Left ventricle myocardium inferior (tissue), 1 donor: Measurements from ENCODE around the gene CD81. TPM values are rescaled to one million over a fixed set of nuclear protein-coding genes. Genes with fewer than 3 reads are reported as not detected.

Source experiments
- DNase-seq: peaks from one replicate; pipeline ENCODE4 v3.0.0-alpha.2; 2020
- H3K27ac ChIP-seq: fragments of 200-600 bp; replicated peaks from 2 replicates; pipeline ENCODE4 v1.8.0; 2021
- H3K27me3 ChIP-seq: fragments of 200-600 bp; 2 replicates; pipeline ENCODE4 v1.8.0; 2021; ENCODE audit warnings: low read depth
- H3K36me3 ChIP-seq: fragments of 200-600 bp; 2 replicates; pipeline ENCODE4 v1.8.0; 2021
- H3K4me1 ChIP-seq: fragments of 200-600 bp; 2 replicates; pipeline ENCODE4 v1.8.0; 2021
- H3K4me3 ChIP-seq: fragments of 200-600 bp; 2 replicates; pipeline ENCODE4 v1.8.0; 2021; ENCODE audit warnings: mild to moderate bottlenecking, moderate library complexity
- H3K9me3 ChIP-seq: fragments of 200-600 bp; replicated peaks from 2 replicates; pipeline ENCODE4 v1.8.0; 2021
- CTCF ChIP-seq: fragments of 200-600 bp; IDR thresholded peaks from 2 replicates; pipeline ENCODE4 v1.8.0; 2021; ENCODE audit warnings: antibody characterized with exemption, mild to moderate bottlenecking, borderline replicate concordance
- intact Hi-C: fragments of 100-400 bp; cut with micrococcal nuclease; formaldehyde crosslinking; loops from one replicate; pipeline ENCODE4 v1.11.0; 2022
- total RNA-seq: library from RNA; stranded (reverse); fragmentation: NEBNext Ultra II Directional; extraction: Animal tissue kit (Norgen Biotek cat#: 25700); gene quantifications from one replicate; pipeline ENCODE4 v1.2.1, GENCODE V29; 2021
- donor health status: DM: no; HTN: yes; CAD: no; lungs with severe emphysema.

Gene CD81
- total RNA-seq, 1 donor from 2014 or later = 412 TPM

- H3K4me1 ChIP-seq = peaks cover 64% of the 10 kb centered on the region
- H3K27ac ChIP-seq = no peak overlapping the region
- intact Hi-C loops = no loop called here
- H3K9me3 ChIP-seq = no peaks in the 10 kb centered on the region
- H3K4me3 ChIP-seq = no peak overlapping the region
- peaks cover 81% of the 10 kb centered on the region for H3K36me3 ChIP-seq
- DNase-seq = no peak
- H3K27me3 ChIP-seq = no peaks in the 10 kb centered on the region
- TF ChIP-seq CTCF = no peak
These were observed 18.2 kb downstream of the CD81 start for GRCh38 chr11:2395211-2395730.

GRCh38 chr11:2395856-2396255 is 18.7 kb downstream of the CD81 start:
- Histone ChIP-seq H3K4me1 (peaks cover 61% of the 10 kb centered on the region), H3K27me3 (no peaks in the 10 kb centered on the region), H3K4me3 (no peak overlapping the region), H3K9me3 (no peaks in the 10 kb centered on the region), H3K27ac (no peak overlapping the region), H3K36me3 (peaks cover 77% of the 10 kb centered on the region)
- no peak for TF ChIP-seq CTCF
- no peak for DNase-seq
- intact Hi-C loops = no loop called here

- H3K27me3 ChIP-seq = no peaks in the 10 kb centered on the region
- H3K27ac ChIP-seq = no peak overlapping the region
- no peak for DNase-seq
- H3K4me3 ChIP-seq = no peak overlapping the region
- peaks cover 71% of the 10 kb centered on the region for H3K36me3 ChIP-seq
- peaks cover 61% of the 10 kb centered on the region for H3K4me1 ChIP-seq
- intact Hi-C loops = no loop called here
- no peaks in the 10 kb centered on the region for H3K9me3 ChIP-seq
- TF ChIP-seq CTCF = no peak
These were observed 19.4 kb downstream of the CD81 start for GRCh38 chr11:2396471-2396870.

- Histone ChIP-seq H3K4me1 (peaks cover 61% of the 10 kb centered on the region), H3K27ac (no peak overlapping the region), H3K9me3 (no peaks in the 10 kb centered on the region), H3K36me3 (peaks cover 65% of the 10 kb centered on the region), H3K27me3 (no peaks in the 10 kb centered on the region), H3K4me3 (no peak overlapping the region)
- no peak for DNase-seq
- intact Hi-C loops = no loop called here
- no peak for TF ChIP-seq CTCF
These were observed 19.9 kb downstream of the CD81 start for GRCh38 chr11:2397005-2397404.

DNA sequence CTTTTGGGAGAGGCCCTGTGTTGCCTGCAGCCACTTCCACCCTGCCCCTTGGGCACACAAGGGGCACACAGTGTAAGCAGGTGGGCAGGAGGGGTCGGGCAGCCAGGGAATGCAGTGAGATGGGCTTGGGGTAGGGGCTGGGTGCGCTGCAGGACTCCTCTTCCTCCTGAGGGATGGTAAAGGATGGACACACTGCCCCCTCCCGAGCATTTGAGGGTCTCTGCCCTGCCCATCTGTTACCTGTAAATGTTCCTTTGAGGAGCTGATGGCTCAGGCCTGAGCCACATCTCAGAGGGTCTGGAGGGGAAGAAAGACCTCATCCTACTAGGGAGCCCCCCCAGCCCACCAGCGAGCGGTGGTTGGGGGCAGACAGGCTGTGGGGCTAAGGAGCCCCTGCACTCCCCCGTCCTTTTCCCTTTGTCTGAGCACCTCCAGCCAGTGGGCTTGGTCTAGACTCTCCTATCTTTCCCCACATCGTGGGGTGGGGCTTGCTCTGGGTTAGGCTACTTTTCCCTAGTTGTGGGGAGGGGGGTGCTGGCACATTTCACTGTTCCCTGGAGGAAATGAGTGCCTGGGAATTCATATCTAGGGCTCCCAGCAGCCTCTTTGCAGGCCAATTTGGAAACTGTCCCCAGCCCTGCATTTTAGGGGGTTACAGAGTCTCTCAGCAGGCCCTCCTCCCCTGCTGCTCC is 21.7 kb downstream of the CD81 start:
- Histone ChIP-seq H3K4me3 (peak overlapping the region; percentile 91), H3K27ac (peak overlapping the region; percentile 99), H3K27me3 (no peaks in the 10 kb centered on the region), H3K4me1 (peaks cover 49% of the 10 kb centered on the region), H3K36me3 (peaks cover 65% of the 10 kb centered on the region), H3K9me3 (no peaks in the 10 kb centered on the region)
- intact Hi-C loops = no loop called here
- DNase-seq = no peak
- peak; percentile 8 for TF ChIP-seq CTCF
